NB4 (cell line): ENCODE results near the gene PDE3B.

Source experiments
- DNase-seq: peaks from one replicate; pipeline ENCODE4 v3.0.0; 2010; ENCODE audit warnings: low read depth
- H3K4me3 ChIP-seq: one replicate; pipeline ENCODE4 v1.5.1; 2011; ENCODE audit warnings: mild to moderate bottlenecking, low read depth, low read length, moderate library complexity
- CTCF ChIP-seq: IDR thresholded peaks from one replicate; pipeline ENCODE4 v1.5.1; 2012; ENCODE audit warnings: low read depth, low read length
- MYC ChIP-seq: IDR thresholded peaks from 2 replicates; pipeline ENCODE4 v1.6.1; 2011; ENCODE audit warnings: low read depth, low read length
- POLR2A ChIP-seq: IDR thresholded peaks from 2 replicates; pipeline ENCODE4 v1.6.1; 2011; ENCODE audit warnings: mild to moderate bottlenecking; ENCODE audit not compliant: insufficient read length; ENCODE audit errors: extremely low read depth
- TF ChIP-seq, protein P1 (sequence below): IDR thresholded peaks from 2 replicates; pipeline ENCODE4 v1.6.1; 2011; ENCODE audit warnings: low read depth, low read length

Gene PDE3B

GRCh38 chr11:14916403-14916802 lies 272.8 kb downstream of the PDE3B start:
- TF ChIP-seq CTCF = no peak
- TF ChIP-seq, protein P1, sequence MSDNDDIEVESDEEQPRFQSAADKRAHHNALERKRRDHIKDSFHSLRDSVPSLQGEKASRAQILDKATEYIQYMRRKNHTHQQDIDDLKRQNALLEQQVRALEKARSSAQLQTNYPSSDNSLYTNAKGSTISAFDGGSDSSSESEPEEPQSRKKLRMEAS = no peak
- no peak for TF ChIP-seq POLR2A
- TF ChIP-seq MYC = no peak
- DNase-seq = no peak
- H3K4me3 ChIP-seq = no peak overlapping the region
